Astrocyte of the spinal cord (primary cell): ENCODE measurements around the gene NACC1.
A peak's percentile ranks its signal among the peaks of the same experiment; 100 is the strongest.
"Not testable (repeated sequence)": the region's sequence is repeated elsewhere in the genome, so short reads cannot be mapped to it uniquely, and the experiment has no call there.

ENCODE experiments used
- DNase-seq: peaks from one replicate; pipeline ENCODE4 v3.0.0; 2011; ENCODE audit warnings: low read depth, low spot score
- H3K4me3 ChIP-seq: 2 replicates; pipeline ENCODE4 v1.5.1; 2011; ENCODE audit warnings: low read depth, mild to moderate bottlenecking, low read length, moderate library complexity
- CTCF ChIP-seq: IDR thresholded peaks from 2 replicates; pipeline ENCODE4 v1.5.1; 2012; ENCODE audit warnings: low read depth, mild to moderate bottlenecking, low read length, inconsistent platforms
- in situ Hi-C: cut with HindIII; loops from 2 replicates; pipeline ENCODE4 v1.10.0; 2017; ENCODE audit warnings: low sequenced_read_pairs

The NACC1 gene

DNA sequence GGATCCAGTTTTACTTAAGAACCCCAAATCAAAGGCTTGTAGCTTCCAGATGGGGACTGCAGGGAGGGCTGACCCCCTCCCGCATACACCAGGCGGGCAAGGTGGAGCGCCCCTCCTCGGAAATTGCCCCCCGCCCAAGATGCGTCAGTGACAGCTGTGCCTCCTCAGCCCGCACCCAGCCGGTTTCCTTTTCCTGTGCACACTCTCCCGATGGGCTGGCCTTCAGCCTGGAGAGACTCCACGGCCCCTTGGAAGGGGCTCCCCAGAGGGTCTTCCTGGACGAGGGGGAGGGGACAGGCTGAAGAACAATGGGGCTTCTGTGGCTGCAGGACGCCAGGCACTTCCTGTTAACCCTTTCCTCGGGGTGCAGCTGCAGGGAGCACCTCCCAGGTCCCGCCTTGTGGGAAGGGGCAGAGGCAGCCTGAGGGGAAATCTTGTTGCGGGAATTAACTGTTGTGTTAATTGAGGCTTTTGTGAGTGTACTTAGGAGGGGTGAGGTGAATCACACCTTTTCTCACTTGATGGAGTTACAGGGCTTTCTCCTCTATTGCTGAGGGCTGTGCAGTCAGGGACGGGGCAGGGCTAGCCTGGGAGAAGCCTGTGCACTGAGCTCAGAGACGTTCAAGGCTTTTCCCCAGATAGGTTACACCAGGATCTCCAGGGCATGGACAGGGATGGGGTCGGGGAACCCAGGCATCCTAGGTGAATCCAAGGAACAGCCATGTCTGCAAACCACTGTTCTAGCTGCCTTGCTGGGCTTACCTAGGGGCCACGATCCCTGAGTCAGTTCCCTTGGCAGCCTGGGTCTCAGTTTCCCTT lies 46.5 kb downstream of the NACC1 start:
- no peak for TF ChIP-seq CTCF
- DNase-seq = peak; percentile 69
- H3K4me3 ChIP-seq = no peak overlapping the region
- in situ Hi-C loops = no loop called here

- peak; percentile 34 for DNase-seq
- H3K4me3 ChIP-seq = no peak overlapping the region
- no peak for TF ChIP-seq CTCF
- in situ Hi-C loops = no loop called here
Observed at GRCh38 chr19:13165162-13165997, 47.3 kb downstream of the NACC1 start.

DNA sequence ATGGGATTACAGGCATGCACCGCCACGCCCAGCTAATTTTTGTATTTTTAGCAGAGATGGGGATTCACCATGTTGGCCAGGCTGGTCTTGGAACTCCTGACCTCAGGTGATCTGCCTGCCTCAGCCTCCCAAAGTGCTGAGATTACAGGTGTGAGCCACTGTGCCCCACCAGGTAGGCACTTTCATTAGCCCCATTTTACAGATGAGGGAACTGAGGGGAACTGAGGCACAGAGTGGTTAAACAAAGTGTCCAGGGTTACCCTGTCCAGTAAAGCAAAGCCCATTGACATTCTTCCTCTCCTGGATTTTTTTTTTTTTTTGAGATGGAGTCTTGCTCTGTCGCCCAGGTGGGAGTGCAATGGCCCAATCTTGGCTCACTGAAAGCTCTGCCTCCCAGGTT lies 48.1 kb downstream of the NACC1 start:
- in situ Hi-C loops, H3K4me3 ChIP-seq, DNase-seq: not testable (repeated sequence)

DNA sequence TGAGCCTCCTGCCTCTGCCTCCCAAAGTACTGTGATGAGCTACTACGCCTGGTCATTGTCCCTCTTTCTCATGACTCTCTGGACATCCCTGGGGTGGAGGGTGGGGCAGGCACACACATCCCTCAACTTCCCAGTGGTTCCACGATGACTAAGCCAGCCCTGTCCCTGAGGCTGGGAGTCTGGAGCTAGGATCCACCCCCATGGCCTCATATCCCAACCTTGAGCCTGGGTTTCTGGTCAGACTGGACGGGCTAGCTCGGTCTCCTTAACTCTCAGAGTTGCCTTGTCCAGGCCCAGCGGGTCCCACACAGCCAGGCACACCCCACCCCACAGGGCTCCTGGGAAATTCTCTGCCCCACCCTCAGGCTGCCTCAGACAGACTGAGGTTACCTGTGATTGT lies 51.7 kb downstream of the NACC1 start:
- TF ChIP-seq CTCF = no peak
- peak; percentile 23 for DNase-seq
- in situ Hi-C loops = no loop called here
- H3K4me3 ChIP-seq = no peak overlapping the region

GRCh38 chr19:13171146-13171545 lies 53.1 kb downstream of the NACC1 start:
- no peak overlapping the region for H3K4me3 ChIP-seq
- TF ChIP-seq CTCF = no peak
- no peak for DNase-seq
- in situ Hi-C loops = no loop called here

GRCh38 chr19:13172346-13173138 lies 54.5 kb downstream of the NACC1 start:
- in situ Hi-C loops = no loop called here
- peak; percentile 82 for DNase-seq
- H3K4me3 ChIP-seq = no peak overlapping the region
- no peak for TF ChIP-seq CTCF
